NK-92 (cell line): Measurements from ENCODE around the gene C22orf39.

Source experiments
- DNase-seq: peaks from one replicate; lab custom pipeline; 2025; ENCODE audit not compliant: unreplicated experiment; lab: John Stamatoyannopoulos, UW

C22orf39 gene

GRCh38 chr22:19431649-19432132, 15.8 kb downstream of the C22orf39 start, which contains the start of gene HIRA:
Gene HIRA (minus strand): TSS chr22:19431733. CDS start chr22:19431476, 257 bp downstream.
- no peak for DNase-seq

- DNase-seq, result no peak
Measured at GRCh38 chr22:19430890-19431541, 16.5 kb downstream of the C22orf39 start.

GRCh38 chr22:19429950-19430889, 17.3 kb downstream of the C22orf39 start:
- DNase-seq, result no peak

- no peak for DNase-seq
Measured at GRCh38 chr22:19424186-19424500, 23.4 kb downstream of the C22orf39 start.

- DNase-seq, result no peak
Measured at GRCh38 chr22:19422440-19423301, 24.8 kb downstream of the C22orf39 start.

- no peak for DNase-seq
Measured at GRCh38 chr22:19420321-19420720, 27.2 kb downstream of the C22orf39 start.

- no peak for DNase-seq
Measured at GRCh38 chr22:19419464-19420178, 27.9 kb downstream of the C22orf39 start.

GRCh38 chr22:19419086-19419463, 28.4 kb downstream of the C22orf39 start:
- no peak for DNase-seq

GRCh38 chr22:19412923-19413322, 34.6 kb downstream of the C22orf39 start:
- DNase-seq, result no peak

- DNase-seq, result no peak
Measured at GRCh38 chr22:19412478-19412877, 35.0 kb downstream of the C22orf39 start.

- no peak for DNase-seq
Measured at GRCh38 chr22:19411690-19412045, 35.8 kb downstream of the C22orf39 start.

GRCh38 chr22:19410941-19411689, 36.4 kb downstream of the C22orf39 start:
- no peak for DNase-seq

- no peak for DNase-seq
Measured at GRCh38 chr22:19407649-19408606, 39.6 kb downstream of the C22orf39 start.

GRCh38 chr22:19406846-19407245, 40.7 kb downstream of the C22orf39 start:
- DNase-seq, result no peak

- no peak for DNase-seq
Measured at GRCh38 chr22:19406281-19406811, 41.2 kb downstream of the C22orf39 start.

- DNase-seq, result no peak
Measured at GRCh38 chr22:19405652-19406051, 41.9 kb downstream of the C22orf39 start.

- DNase-seq, result no peak
Measured at GRCh38 chr22:19405133-19405532, 42.4 kb downstream of the C22orf39 start.

GRCh38 chr22:19404676-19405075, 42.8 kb downstream of the C22orf39 start:
- no peak for DNase-seq
